Fibroblast of lung (primary cell): Measurements from ENCODE around the gene TGFB3.

Source experiments
- CTCF ChIP-seq, 2 donors: IDR thresholded peaks in 1 of 2; conservative IDR thresholded peaks in 1 of 2; 1 replicate in 1 of 2; 2 replicates in 1 of 2; pipeline ENCODE4 v1.5.1; 2011 to 2012; ENCODE audit warnings: low read length in 2 of 2, control low read depth in 1 of 2, inconsistent platforms in 1 of 2, low read depth in 1 of 2, mild to moderate bottlenecking in 1 of 2
- EZH2 ChIP-seq: IDR thresholded peaks from 2 replicates; pipeline ENCODE4 v1.5.1; 2012; ENCODE audit warnings: low read length, control low read depth, mild to moderate bottlenecking; ENCODE audit errors: missing control alignments

GRCh38 chr14:75979648-75980565 is 1.9 kb downstream of the TGFB3 start:
- no peak for TF ChIP-seq CTCF (conservative IDR thresholded peaks at IDR 0.05 in 1 of 2, IDR thresholded peaks at IDR 0.05 in 1 of 2; ENCODE audit: low read depth in 1 of 2, low read length in 2 of 2)
- no peak for TF ChIP-seq EZH2
